BLaER1 (cell line): Measurements from ENCODE around the gene SYT9.

Experiments
- H3K27ac ChIP-seq: shearing (Covaris generic); formaldehyde crosslinking; 2 replicates; pipeline ENCODE4 v1.8.1; 2022
- H3K27me3 ChIP-seq: shearing (Covaris generic); formaldehyde crosslinking; 2 replicates; pipeline ENCODE4 v1.8.1; 2022
- H3K36me3 ChIP-seq: shearing (Covaris generic); formaldehyde crosslinking; 2 replicates; pipeline ENCODE4 v1.8.1; 2022
- H3K4me1 ChIP-seq: shearing (Covaris generic); formaldehyde crosslinking; 2 replicates; pipeline ENCODE4 v1.8.1; 2022
- H3K4me2 ChIP-seq: shearing (Covaris generic); formaldehyde crosslinking; 2 replicates; pipeline ENCODE4 v1.8.1; 2022
- H3K4me3 ChIP-seq: shearing (Covaris generic); formaldehyde crosslinking; 2 replicates; pipeline ENCODE4 v1.8.1; 2022
- H3K9ac ChIP-seq: shearing (Covaris generic); formaldehyde crosslinking; 2 replicates; pipeline ENCODE4 v1.8.1; 2022
- H3K9me3 ChIP-seq: shearing (Covaris generic); formaldehyde crosslinking; 2 replicates; pipeline ENCODE4 v1.8.1; 2022
- H4K20me1 ChIP-seq: shearing (Covaris generic); formaldehyde crosslinking; 2 replicates; pipeline ENCODE4 v1.8.1; 2022
- Cebpa-rat ChIP-seq: shearing (Covaris generic); IDR thresholded peaks from 2 replicates; pipeline ENCODE4 v1.8.1; 2022

Gene SYT9

GRCh38 chr11:7437696-7438095 lies 186.0 kb downstream of the SYT9 start:
- Histone ChIP-seq H3K4me2 (no peak overlapping the region), H3K36me3 (no peaks in the 10 kb centered on the region), H3K4me1 (peaks cover 14% of the 10 kb centered on the region), H3K4me3 (no peak overlapping the region), H3K9me3 (no peaks in the 10 kb centered on the region), H3K27ac (no peak overlapping the region), H4K20me1 (no peaks in the 10 kb centered on the region), H3K27me3 (no peaks in the 10 kb centered on the region), H3K9ac (no peak overlapping the region)
- no peak for TF ChIP-seq Cebpa-rat

- Histone ChIP-seq H3K9me3 (no peaks in the 10 kb centered on the region), H3K27me3 (no peaks in the 10 kb centered on the region), H3K4me1 (peaks cover 21% of the 10 kb centered on the region), H3K27ac (no peak overlapping the region), H4K20me1 (no peaks in the 10 kb centered on the region), H3K36me3 (no peaks in the 10 kb centered on the region), H3K9ac (no peak overlapping the region), H3K4me2 (no peak overlapping the region), H3K4me3 (no peak overlapping the region)
- no peak for TF ChIP-seq Cebpa-rat
These were observed 188.1 kb downstream of the SYT9 start for GRCh38 chr11:7439746-7440320.

- TF ChIP-seq Cebpa-rat = no peak
- peaks cover 7% of the 10 kb centered on the region for H3K4me1 ChIP-seq
- no peaks in the 10 kb centered on the region for H4K20me1 ChIP-seq
- no peak overlapping the region for H3K9ac ChIP-seq
- no peaks in the 10 kb centered on the region for H3K36me3 ChIP-seq
- H3K27ac ChIP-seq = no peak overlapping the region
- no peak overlapping the region for H3K4me2 ChIP-seq
- H3K27me3 ChIP-seq = no peaks in the 10 kb centered on the region
- H3K9me3 ChIP-seq = no peaks in the 10 kb centered on the region
- H3K4me3 ChIP-seq = no peak overlapping the region
These were observed 191.0 kb downstream of the SYT9 start for GRCh38 chr11:7442588-7443215.

- no peak for TF ChIP-seq Cebpa-rat
- Histone ChIP-seq H3K9me3 (no peaks in the 10 kb centered on the region), H3K9ac (no peak overlapping the region)
These were observed 192.6 kb downstream of the SYT9 start for GRCh38 chr11:7444091-7444981.

GRCh38 chr11:7445564-7445963 lies 193.9 kb downstream of the SYT9 start:
- H3K9ac ChIP-seq = no peak overlapping the region
- no peak for TF ChIP-seq Cebpa-rat
- H3K4me2 ChIP-seq = no peak overlapping the region
- peaks cover 13% of the 10 kb centered on the region for H3K4me1 ChIP-seq
- H3K27me3 ChIP-seq = no peaks in the 10 kb centered on the region
- no peak overlapping the region for H3K4me3 ChIP-seq
- no peaks in the 10 kb centered on the region for H3K36me3 ChIP-seq
- no peaks in the 10 kb centered on the region for H4K20me1 ChIP-seq
- H3K9me3 ChIP-seq = no peaks in the 10 kb centered on the region
- H3K27ac ChIP-seq = no peak overlapping the region

More at GRCh38 chr11:7444091-7444981, 192.6 kb downstream of the SYT9 start:
- no peak overlapping the region for H3K27ac ChIP-seq
- H3K4me1 ChIP-seq = peaks cover 8% of the 10 kb centered on the region
- no peak overlapping the region for H3K4me2 ChIP-seq
- no peaks in the 10 kb centered on the region for H3K27me3 ChIP-seq
- H3K4me3 ChIP-seq = no peak overlapping the region
- no peaks in the 10 kb centered on the region for H3K36me3 ChIP-seq
- no peaks in the 10 kb centered on the region for H4K20me1 ChIP-seq

- Histone ChIP-seq H4K20me1 (no peaks in the 10 kb centered on the region), H3K4me3 (no peak overlapping the region), H3K9ac (no peak overlapping the region), H3K27me3 (no peaks in the 10 kb centered on the region), H3K36me3 (no peaks in the 10 kb centered on the region), H3K9me3 (no peaks in the 10 kb centered on the region), H3K27ac (no peak overlapping the region), H3K4me1 (peaks cover 13% of the 10 kb centered on the region), H3K4me2 (no peak overlapping the region)
- TF ChIP-seq Cebpa-rat = no peak
These were observed 196.5 kb downstream of the SYT9 start for GRCh38 chr11:7448201-7448600.

GRCh38 chr11:7449211-7449840 lies 197.6 kb downstream of the SYT9 start:
- Histone ChIP-seq H3K36me3 (no peaks in the 10 kb centered on the region), H3K9ac (no peak overlapping the region), H3K27me3 (no peaks in the 10 kb centered on the region), H3K4me2 (peak overlapping the region; percentile 24; the same call in 1 of the 2 replicates), H4K20me1 (no peaks in the 10 kb centered on the region), H3K9me3 (no peaks in the 10 kb centered on the region), H3K4me3 (no peak overlapping the region), H3K4me1 (peaks cover 11% of the 10 kb centered on the region), H3K27ac (no peak overlapping the region)
- TF ChIP-seq Cebpa-rat = no peak

GRCh38 chr11:7449841-7450214 lies 198.1 kb downstream of the SYT9 start:
- H3K9me3 ChIP-seq = no peaks in the 10 kb centered on the region
- H3K4me3 ChIP-seq = no peak overlapping the region
- no peak for TF ChIP-seq Cebpa-rat
- H4K20me1 ChIP-seq = no peaks in the 10 kb centered on the region
- no peaks in the 10 kb centered on the region for H3K27me3 ChIP-seq
- no peak overlapping the region for H3K9ac ChIP-seq
- peak overlapping the region; percentile 24; the same call in 1 of the 2 replicates for H3K4me2 ChIP-seq
- peaks cover 6% of the 10 kb centered on the region for H3K4me1 ChIP-seq
- H3K27ac ChIP-seq = no peak overlapping the region
- no peaks in the 10 kb centered on the region for H3K36me3 ChIP-seq

- H3K4me2 ChIP-seq = no peak overlapping the region
- H3K9ac ChIP-seq = no peak overlapping the region
- H3K4me1 ChIP-seq = peaks cover 6% of the 10 kb centered on the region; the same call in 1 of the 2 replicates
- no peaks in the 10 kb centered on the region for H3K9me3 ChIP-seq
- H3K4me3 ChIP-seq = no peak overlapping the region
- H4K20me1 ChIP-seq = no peaks in the 10 kb centered on the region
- H3K27me3 ChIP-seq = no peaks in the 10 kb centered on the region
- no peak overlapping the region for H3K27ac ChIP-seq
- no peak for TF ChIP-seq Cebpa-rat
- no peaks in the 10 kb centered on the region for H3K36me3 ChIP-seq
These were observed 199.1 kb downstream of the SYT9 start for GRCh38 chr11:7450836-7451235.
